A549 (cell line): ENCODE data around the gene JAML.

ENCODE experiments used
- ESRRA ChIP-seq: fragments of 150-350 bp; IDR thresholded peaks from 2 replicates; pipeline ENCODE4 v1.6.1; 2014; ENCODE audit warnings: mild to moderate bottlenecking, low read length, borderline replicate concordance
- MAZ ChIP-seq: fragments of 150-350 bp; IDR thresholded peaks from 2 replicates; pipeline ENCODE4 v1.6.1; 2014; ENCODE audit warnings: antibody characterized with exemption, low read depth, low read length, borderline replicate concordance
- POLR2A ChIP-seq: IDR thresholded peaks from 2 replicates; pipeline ENCODE4 v1.6.1; 2012; ENCODE audit warnings: mild to moderate bottlenecking, low read length
- RCOR1 ChIP-seq: fragments of 150-350 bp; IDR thresholded peaks from 2 replicates; pipeline ENCODE4 v1.6.1; 2014; ENCODE audit warnings: antibody characterized with exemption, low read length, low read depth
- RFX5 ChIP-seq: fragments of 450-650 bp; IDR thresholded peaks from 2 replicates; pipeline ENCODE4 v1.7.1; 2014; ENCODE audit warnings: antibody characterized with exemption, mild to moderate bottlenecking, moderate library complexity
- TF ChIP-seq, protein P1 (sequence below): fragments of >200 bp; sonication (Bioruptor Twin); formaldehyde crosslinking; IDR thresholded peaks from 3 replicates; pipeline ENCODE4 v1.5.1; 2016
- TF ChIP-seq, protein P2 (sequence below): fragments of 450-650 bp; IDR thresholded peaks from 2 replicates; pipeline ENCODE4 v1.6.1; 2014; ENCODE audit warnings: antibody characterized with exemption

DNA sequence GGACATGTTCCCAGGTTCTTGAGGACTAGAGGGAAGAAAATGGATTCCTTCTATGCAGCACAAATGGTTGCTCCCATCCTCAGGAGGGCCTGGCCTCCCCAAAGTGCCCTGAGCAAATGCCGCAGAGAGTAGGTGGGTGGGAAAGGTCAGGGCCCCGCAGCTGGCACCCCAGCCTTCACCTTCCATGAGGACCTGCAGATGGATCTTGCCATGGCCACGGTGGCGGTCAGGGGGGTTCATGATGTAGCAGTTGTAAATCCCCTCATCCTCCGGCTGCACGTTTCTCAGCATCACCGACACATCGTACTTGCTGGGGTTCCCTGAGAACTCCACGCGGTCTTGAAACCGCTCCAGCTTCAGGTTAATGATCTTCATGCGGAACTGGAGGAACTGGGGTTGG, 56.9 kb downstream of the JAML start:
- TF ChIP-seq POLR2A = no peak
- no peak for TF ChIP-seq MAZ
- TF ChIP-seq, protein P1, sequence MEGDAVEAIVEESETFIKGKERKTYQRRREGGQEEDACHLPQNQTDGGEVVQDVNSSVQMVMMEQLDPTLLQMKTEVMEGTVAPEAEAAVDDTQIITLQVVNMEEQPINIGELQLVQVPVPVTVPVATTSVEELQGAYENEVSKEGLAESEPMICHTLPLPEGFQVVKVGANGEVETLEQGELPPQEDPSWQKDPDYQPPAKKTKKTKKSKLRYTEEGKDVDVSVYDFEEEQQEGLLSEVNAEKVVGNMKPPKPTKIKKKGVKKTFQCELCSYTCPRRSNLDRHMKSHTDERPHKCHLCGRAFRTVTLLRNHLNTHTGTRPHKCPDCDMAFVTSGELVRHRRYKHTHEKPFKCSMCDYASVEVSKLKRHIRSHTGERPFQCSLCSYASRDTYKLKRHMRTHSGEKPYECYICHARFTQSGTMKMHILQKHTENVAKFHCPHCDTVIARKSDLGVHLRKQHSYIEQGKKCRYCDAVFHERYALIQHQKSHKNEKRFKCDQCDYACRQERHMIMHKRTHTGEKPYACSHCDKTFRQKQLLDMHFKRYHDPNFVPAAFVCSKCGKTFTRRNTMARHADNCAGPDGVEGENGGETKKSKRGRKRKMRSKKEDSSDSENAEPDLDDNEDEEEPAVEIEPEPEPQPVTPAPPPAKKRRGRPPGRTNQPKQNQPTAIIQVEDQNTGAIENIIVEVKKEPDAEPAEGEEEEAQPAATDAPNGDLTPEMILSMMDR = no peak
- TF ChIP-seq, protein P2, sequence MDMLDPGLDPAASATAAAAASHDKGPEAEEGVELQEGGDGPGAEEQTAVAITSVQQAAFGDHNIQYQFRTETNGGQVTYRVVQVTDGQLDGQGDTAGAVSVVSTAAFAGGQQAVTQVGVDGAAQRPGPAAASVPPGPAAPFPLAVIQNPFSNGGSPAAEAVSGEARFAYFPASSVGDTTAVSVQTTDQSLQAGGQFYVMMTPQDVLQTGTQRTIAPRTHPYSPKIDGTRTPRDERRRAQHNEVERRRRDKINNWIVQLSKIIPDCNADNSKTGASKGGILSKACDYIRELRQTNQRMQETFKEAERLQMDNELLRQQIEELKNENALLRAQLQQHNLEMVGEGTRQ = no peak
- TF ChIP-seq ESRRA = no peak
- no peak for TF ChIP-seq RFX5
- TF ChIP-seq RCOR1 = no peak
